Right lobe of liver (tissue), 6 donors: ENCODE measurements around the gene GGNBP2. TPM values are rescaled to one million over a fixed set of nuclear protein-coding genes. Genes with fewer than 3 reads are reported as not detected.

Experiments used
- ATAC-seq, 4 donors: fragments of 200-7000 bp; cut with Tn5 transposase; one replicate each; pipeline ENCODE4 v1.9.1; 2020; ENCODE audit warnings: mild to moderate bottlenecking in 4 of 4, moderate library complexity in 4 of 4
- DNase-seq, 3 donors: peaks; one replicate each; pipeline ENCODE4 v3.0.0-alpha.2; 2020
- H3K27ac ChIP-seq, 3 donors: fragments of 200-600 bp; one replicate each; pipeline ENCODE4 v1.8.0; 2022
- H3K27me3 ChIP-seq, 2 donors: fragments of 200-600 bp; one replicate each; pipeline ENCODE4 v1.8.0; 2022
- H3K36me3 ChIP-seq, 4 donors: fragments of 200-600 bp; sonication (generic) in 1 of 4; one replicate each; pipeline versions ENCODE4 v1.5.1 to v1.8.0; 2017 to 2022; ENCODE audit warnings: control low read depth in 1 of 4
- H3K4me1 ChIP-seq, 4 donors: fragments of 200-600 bp; sonication (generic) in 1 of 4; one replicate each; pipeline versions ENCODE4 v1.5.1 to v1.8.0; 2017 to 2022; ENCODE audit warnings: control low read depth in 1 of 4
- H3K4me3 ChIP-seq, 3 donors: fragments of 200-600 bp; one replicate each; pipeline ENCODE4 v1.8.0; 2022
- H3K9me3 ChIP-seq, 4 donors: fragments of 200-600 bp; sonication (generic) in 1 of 4; one replicate each; pipeline versions ENCODE4 v1.5.1 to v1.8.0; 2017 to 2022; ENCODE audit warnings: control low read depth in 1 of 4
- POLR2A ChIP-seq: fragments of 450-650 bp; IDR thresholded peaks from one replicate; pipeline ENCODE4 v1.6.1; 2017; ENCODE audit warnings: antibody characterized with exemption, mild to moderate bottlenecking
- WGBS: methylation state at CpG from one replicate; pipeline ENCODE4 v1.1.6; 2018; ENCODE audit warnings: low coverage, low lambda C conversion rate; ENCODE audit not compliant: insufficient coverage; ENCODE audit errors: missing lambda C conversion rate; 5-methylcytosine and 5-hydroxymethylcytosine counted together
- intact Hi-C, 2 donors: fragments of 100-400 bp; cut with DNase I; formaldehyde crosslinking; loops; one replicate each; pipeline versions ENCODE4 v1.11.2 to v1.14.1; 2022
- total RNA-seq, 6 experiments: library from RNA; depleted of rRNA in 2 of 6; stranded (reverse); fragments of >200 nt in 2 of 6; fragmentation: NEBNext Ultra II Directional in 3 of 6; extraction: Animal tissue kit (Norgen Biotek cat#: 25700) in 3 of 6; gene quantifications; one replicate each; pipeline versions ENCODE4 v1.1.0 to v1.2.4, GENCODE V29; 2016 to 2023
- TF ChIP-seq, protein P1 (sequence below), 4 donors: fragments of 200-600 bp in 3 of 4; fragments of 450-650 bp in 1 of 4; IDR thresholded peaks; one replicate each; pipeline versions ENCODE4 v1.5.1 to v1.8.0; 2016 to 2022; ENCODE audit warnings: antibody characterized with exemption in 4 of 4, mild to moderate bottlenecking in 2 of 4
- donor health status: DM: no; HTN: yes; CAD: no.
- donor health status: DM: no; HTN: no; CAD: no.
- donor health status: DM: no; HTN: no; CAD: no.
- donor health status: DM: no; HTN: yes; CAD: no.
- donor health status: DM: no; HTN: yes; CAD: no.

The GGNBP2 gene
- total RNA-seq, 6 experiments from 2014 or later: 24.3 to 39.6 (median 35.3) TPM

DNA sequence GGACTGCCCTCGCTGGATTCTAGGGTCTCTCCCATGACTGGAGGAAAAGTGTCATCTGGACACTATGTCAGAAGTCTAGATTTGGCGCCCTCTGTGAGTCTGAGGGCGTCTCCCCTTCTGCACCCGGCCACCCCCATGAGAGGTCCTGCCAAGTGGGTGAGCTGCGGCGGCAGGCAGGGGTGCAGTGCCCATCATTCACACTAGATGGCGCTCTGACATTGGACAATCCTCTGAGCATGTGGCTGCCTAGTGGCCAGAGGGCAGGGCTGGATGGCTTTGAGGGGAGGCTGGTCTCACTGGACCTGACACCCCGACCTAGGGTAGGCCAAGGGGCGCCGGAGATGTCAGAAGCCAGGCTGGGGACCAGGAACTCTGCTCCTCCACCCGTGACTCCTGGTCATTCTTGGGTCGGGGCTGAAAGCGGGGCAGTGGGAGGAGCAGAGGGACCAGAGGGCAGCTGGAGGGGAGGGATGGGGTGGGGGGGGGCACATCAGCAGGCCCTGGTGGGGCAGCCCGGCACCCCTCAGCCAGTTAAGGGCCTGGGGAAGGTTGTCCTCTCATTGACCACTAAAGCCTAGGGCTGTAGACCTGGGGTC is 84.6 kb downstream of the GGNBP2 start:
- TF ChIP-seq POLR2A: no peak
- TF ChIP-seq, protein P1, sequence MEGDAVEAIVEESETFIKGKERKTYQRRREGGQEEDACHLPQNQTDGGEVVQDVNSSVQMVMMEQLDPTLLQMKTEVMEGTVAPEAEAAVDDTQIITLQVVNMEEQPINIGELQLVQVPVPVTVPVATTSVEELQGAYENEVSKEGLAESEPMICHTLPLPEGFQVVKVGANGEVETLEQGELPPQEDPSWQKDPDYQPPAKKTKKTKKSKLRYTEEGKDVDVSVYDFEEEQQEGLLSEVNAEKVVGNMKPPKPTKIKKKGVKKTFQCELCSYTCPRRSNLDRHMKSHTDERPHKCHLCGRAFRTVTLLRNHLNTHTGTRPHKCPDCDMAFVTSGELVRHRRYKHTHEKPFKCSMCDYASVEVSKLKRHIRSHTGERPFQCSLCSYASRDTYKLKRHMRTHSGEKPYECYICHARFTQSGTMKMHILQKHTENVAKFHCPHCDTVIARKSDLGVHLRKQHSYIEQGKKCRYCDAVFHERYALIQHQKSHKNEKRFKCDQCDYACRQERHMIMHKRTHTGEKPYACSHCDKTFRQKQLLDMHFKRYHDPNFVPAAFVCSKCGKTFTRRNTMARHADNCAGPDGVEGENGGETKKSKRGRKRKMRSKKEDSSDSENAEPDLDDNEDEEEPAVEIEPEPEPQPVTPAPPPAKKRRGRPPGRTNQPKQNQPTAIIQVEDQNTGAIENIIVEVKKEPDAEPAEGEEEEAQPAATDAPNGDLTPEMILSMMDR (IDR thresholded peaks at IDR 0.05): peak; percentile 97 to 98 (median 98)
- no peaks in the 10 kb centered on the region for H3K4me1 ChIP-seq
- WGBS: 4% methylated on average over 11 of the region's 14 CpGs
- peak; percentile 87 to 96 (median 92) for ATAC-seq
- intact Hi-C loops: no loop called here
- no peaks in the 10 kb centered on the region for H3K9me3 ChIP-seq
- H3K27me3 ChIP-seq: no peaks in the 10 kb centered on the region
- no peak overlapping the region for H3K27ac ChIP-seq
- H3K36me3 ChIP-seq: no peaks in the 10 kb centered on the region
- peak; percentile 75 for DNase-seq
- no peak overlapping the region for H3K4me3 ChIP-seq

DNA sequence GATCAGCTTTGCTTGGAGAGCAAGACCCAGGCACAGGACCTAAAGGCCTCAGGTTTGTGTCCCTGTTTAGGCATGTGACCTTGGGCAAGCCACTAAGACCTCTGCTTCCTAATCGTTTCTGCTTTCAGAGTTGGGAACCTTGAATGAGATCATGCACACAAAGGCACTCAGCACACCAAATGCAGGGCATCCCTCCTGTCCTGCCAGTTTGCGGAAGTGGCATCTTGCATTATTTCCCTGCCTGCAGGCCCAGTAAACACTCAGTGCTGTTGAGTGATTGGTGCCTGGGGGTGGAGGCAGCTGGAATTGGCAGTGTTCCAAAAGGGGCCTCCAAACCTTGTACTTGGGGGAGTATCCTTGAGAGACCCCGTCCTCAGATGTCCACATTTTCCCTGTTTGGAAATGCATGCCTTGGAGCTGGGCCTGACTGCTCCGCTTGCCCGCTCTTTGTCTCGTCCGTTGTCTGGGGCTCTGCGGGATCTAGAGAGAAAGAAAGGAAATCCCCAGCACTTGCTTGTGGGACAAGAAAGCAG is 85.3 kb downstream of the GGNBP2 start:
- Histone ChIP-seq H3K4me1 (no peaks in the 10 kb centered on the region), H3K27me3 (no peaks in the 10 kb centered on the region), H3K36me3 (no peaks in the 10 kb centered on the region), H3K4me3 (no peak overlapping the region), H3K9me3 (no peaks in the 10 kb centered on the region), H3K27ac (no peak overlapping the region)
- 83% methylated on average over 5 of the region's 8 CpGs for WGBS
- TF ChIP-seq, protein P1 (IDR thresholded peaks at IDR 0.05): no peak
- TF ChIP-seq POLR2A: no peak
- DNase-seq (no peak), ATAC-seq (no peak)
- intact Hi-C loops: loop anchor here (10.0 kb wide), 2 partner anchors 405 to 425 kb away; no protein-coding TSS in a partner anchor

- H3K9me3 ChIP-seq: no peaks in the 10 kb centered on the region
- no peak overlapping the region for H3K27ac ChIP-seq
- intact Hi-C loops: loop anchor here (10.0 kb wide), 2 partner anchors 404 to 424 kb away; no protein-coding TSS in a partner anchor
- ATAC-seq (no peak), DNase-seq (no peak)
- WGBS: 60% methylated on average over 3 of the region's 4 CpGs
- H3K27me3 ChIP-seq: no peaks in the 10 kb centered on the region
- H3K4me3 ChIP-seq: no peak overlapping the region
- H3K4me1 ChIP-seq: no peaks in the 10 kb centered on the region
- TF ChIP-seq POLR2A: no peak
- TF ChIP-seq, protein P1 (IDR thresholded peaks at IDR 0.05): no peak
- H3K36me3 ChIP-seq: no peaks in the 10 kb centered on the region
Measured at GRCh38 chr17:36631022-36631421, 86.3 kb downstream of the GGNBP2 start.

DNA sequence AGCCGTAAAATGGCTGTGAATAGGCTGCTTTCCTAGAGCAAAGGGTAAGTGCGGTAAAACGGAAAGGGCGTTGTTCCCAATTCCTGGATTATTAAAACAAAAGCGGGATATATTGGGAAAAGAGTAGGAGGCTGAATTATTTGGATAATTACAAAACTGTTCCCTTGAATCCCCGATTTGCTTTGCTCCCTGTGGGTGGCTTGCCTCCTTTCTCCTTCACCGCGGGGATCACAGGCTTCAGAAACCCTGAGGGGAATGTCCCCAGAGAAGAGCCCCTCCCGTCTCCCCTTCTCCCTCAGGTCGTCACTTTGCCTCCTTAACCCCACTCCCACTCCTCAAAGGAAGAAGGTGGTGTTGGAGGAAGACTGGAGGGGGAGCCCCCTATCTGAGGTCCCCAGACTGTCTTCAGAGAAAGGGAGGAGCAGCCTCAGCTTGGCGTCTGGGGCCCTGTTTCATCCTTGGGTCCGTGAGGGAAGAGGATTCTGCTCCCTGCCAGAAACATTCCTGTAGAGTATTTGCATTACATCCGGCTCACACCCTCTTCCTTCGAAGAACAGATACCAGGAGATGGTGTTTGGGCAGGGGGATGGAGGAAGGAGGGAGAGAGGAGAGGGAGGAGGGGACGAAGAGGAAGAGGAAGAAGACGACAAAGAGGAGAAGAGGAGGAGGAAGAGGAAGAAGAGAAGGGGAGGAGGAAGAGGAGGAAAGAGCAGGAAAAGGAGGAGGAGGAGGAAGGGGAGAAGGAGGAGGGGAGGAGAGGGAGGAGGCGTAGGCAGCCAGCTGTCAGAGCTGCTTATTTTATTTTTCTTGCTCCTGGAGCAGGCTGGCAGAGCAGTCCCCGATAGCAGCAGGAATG is 88.4 kb downstream of the GGNBP2 start:
- no peaks in the 10 kb centered on the region for H3K9me3 ChIP-seq
- TF ChIP-seq, protein P1 (IDR thresholded peaks at IDR 0.05): no peak
- TF ChIP-seq POLR2A: no peak
- no peak for DNase-seq
- H3K27ac ChIP-seq: no peak overlapping the region
- no peaks in the 10 kb centered on the region for H3K4me1 ChIP-seq
- H3K27me3 ChIP-seq: no peaks in the 10 kb centered on the region
- ATAC-seq: no peak
- H3K4me3 ChIP-seq: no peak overlapping the region
- WGBS: 46% methylated on average over 18 of the region's 18 CpGs
- no peaks in the 10 kb centered on the region for H3K36me3 ChIP-seq
- intact Hi-C loops: loop anchor here (10.0 kb wide), 2 partner anchors 402 to 422 kb away; no protein-coding TSS in a partner anchor

Other genes with a start within 250 kb of the GGNBP2 start
- gene TBC1D3G, start 221.0 kb upstream of the GGNBP2 start, total RNA-seq: not detected
- gene TBC1D3H, start 156.5 kb upstream of the GGNBP2 start, total RNA-seq: not detected
- 10 to 100 TPM; 11.2 to 16.6 (median 12.5) TPM for gene ZNHIT3, start 58.2 kb upstream of the GGNBP2 start, total RNA-seq
- gene MYO19, start 10.1 kb upstream of the GGNBP2 start, total RNA-seq: 10 to 100 TPM; 20.6 to 40.5 (median 28.9) TPM
- 1 to 10 TPM; 3.0 to 6.1 (median 4.1) TPM for gene PIGW, start 9.9 kb upstream of the GGNBP2 start, total RNA-seq
- gene DHRS11, start 47.0 kb downstream of the GGNBP2 start, total RNA-seq: 10 to 100 TPM in 3 of 6 experiments, 1 to 10 TPM in 3; 5.1 to 13.6 (median 9.3) TPM
- 1 to 10 TPM; 2.5 to 8.6 (median 6.0) TPM for gene MRM1, start 56.7 kb downstream of the GGNBP2 start, total RNA-seq